ENCODE data around the gene CLEC16A. TPM values are rescaled to one million over a fixed set of nuclear protein-coding genes. Genes with fewer than 3 reads are reported as not detected.
A peak's percentile ranks its signal among the peaks of the same experiment; 100 is the strongest.
"Not testable (repeated sequence)": the region's sequence is repeated elsewhere in the genome, so short reads cannot be mapped to it uniquely, and the experiment has no call there.

Gene CLEC16A
- total RNA-seq, 1 donor from 2014 or later: 19.8 TPM

- no peaks in the 10 kb centered on the region for H3K27me3 ChIP-seq (ENCODE audit: control insufficient read depth, insufficient read depth, low read length)
- H3K4me3 ChIP-seq (ENCODE audit: low read depth, low read length): peak overlapping the region; percentile 48
- no peak for TF ChIP-seq CTCF (IDR thresholded peaks at IDR 0.05; ENCODE audit: insufficient read depth, low read length, poor library complexity, severe bottlenecking)
- DNase-seq (ENCODE audit: low read depth): no peak
- no peaks in the 10 kb centered on the region for H3K36me3 ChIP-seq (ENCODE audit: control insufficient read depth, insufficient read depth, low read length)
Measured at GRCh38 chr16:10941127-10941933, 3.0 kb upstream of the CLEC16A start.

- not testable (repeated sequence) for H3K36me3 ChIP-seq (ENCODE audit: control insufficient read depth, insufficient read depth, low read length); DNase-seq (ENCODE audit: low read depth); H3K27me3 ChIP-seq (ENCODE audit: control insufficient read depth, insufficient read depth, low read length)
- peak overlapping the region; percentile 48 for H3K4me3 ChIP-seq (ENCODE audit: low read depth, low read length)
Measured at GRCh38 chr16:10941935-10942351, 2.4 kb upstream of the CLEC16A start.

- TF ChIP-seq CTCF (IDR thresholded peaks at IDR 0.05; ENCODE audit: insufficient read depth, low read length, poor library complexity, severe bottlenecking): no peak
- DNase-seq (ENCODE audit: low read depth): no peak
Measured at GRCh38 chr16:10942352-10943063, 1.9 kb upstream of the CLEC16A start, which contains the start of gene DEXI. Gene DEXI, minus strand, starts transcription at chr16:10942468. Its CDS starts 463 bp downstream, at chr16:10942005.

GRCh38 chr16:10943064-10943353 is 1.4 kb upstream of the CLEC16A start:
- no peak for TF ChIP-seq CTCF (IDR thresholded peaks at IDR 0.05; ENCODE audit: insufficient read depth, low read length, poor library complexity, severe bottlenecking)
- H3K36me3 ChIP-seq (ENCODE audit: control insufficient read depth, insufficient read depth, low read length): no peaks in the 10 kb centered on the region
- no peaks in the 10 kb centered on the region for H3K27me3 ChIP-seq (ENCODE audit: control insufficient read depth, insufficient read depth, low read length)
- DNase-seq (ENCODE audit: low read depth): no peak
- no peak overlapping the region for H3K4me3 ChIP-seq (ENCODE audit: low read depth, low read length)

More at GRCh38 chr16:10942352-10943063, 1.9 kb upstream of the CLEC16A start, which contains the start of gene DEXI:
- H3K4me3 ChIP-seq (ENCODE audit: low read depth, low read length): peak within 1 kb of the TSS; percentile 48
- H3K36me3 ChIP-seq (ENCODE audit: control insufficient read depth, insufficient read depth, low read length): no peaks in the 10 kb centered on the region
- H3K27me3 ChIP-seq (ENCODE audit: control insufficient read depth, insufficient read depth, low read length): no peaks in the 10 kb centered on the region

GRCh38 chr16:10945065-10945787 is 862 bp downstream of the CLEC16A start:
- H3K27me3 ChIP-seq (ENCODE audit: control insufficient read depth, insufficient read depth, low read length): no peaks in the 10 kb centered on the region
- no peak for TF ChIP-seq CTCF (IDR thresholded peaks at IDR 0.05; ENCODE audit: insufficient read depth, low read length, poor library complexity, severe bottlenecking)
- peak overlapping the region; percentile 94 for H3K4me3 ChIP-seq (ENCODE audit: low read depth, low read length)
- H3K36me3 ChIP-seq (ENCODE audit: control insufficient read depth, insufficient read depth, low read length): no peaks in the 10 kb centered on the region
- no peak for DNase-seq (ENCODE audit: low read depth)

- DNase-seq (ENCODE audit: low read depth): no peak
Measured at GRCh38 chr16:10946308-10946707, 1.9 kb downstream of the CLEC16A start.

More at GRCh38 chr16:10946308-10946707, 1.9 kb downstream of the CLEC16A start:
- no peak for TF ChIP-seq CTCF (IDR thresholded peaks at IDR 0.05; ENCODE audit: insufficient read depth, low read length, poor library complexity, severe bottlenecking)
- H3K36me3 ChIP-seq (ENCODE audit: control insufficient read depth, insufficient read depth, low read length): no peaks in the 10 kb centered on the region
- no peak overlapping the region for H3K4me3 ChIP-seq (ENCODE audit: low read depth, low read length)
- H3K27me3 ChIP-seq (ENCODE audit: control insufficient read depth, insufficient read depth, low read length): no peaks in the 10 kb centered on the region
